GM19372 (cell line): ENCODE results near the gene MEPCE.
"Not testable (repeated sequence)": the region's sequence is repeated elsewhere in the genome, so short reads cannot be mapped to it uniquely, and the experiment has no call there.

Experiments used
- ATAC-seq: cut with Tn5 transposase; IDR thresholded peaks from one replicate; pipeline ENCODE4 v1.9.1; 2021; ENCODE audit warnings: mild to moderate bottlenecking, low read depth, moderate library complexity; ENCODE audit not compliant: unreplicated experiment

MEPCE gene

GRCh38 chr7:100433592-100434296 is 4.1 kb downstream of the MEPCE start:
- ATAC-seq, result no peak

- ATAC-seq, result no peak
Observed at GRCh38 chr7:100434297-100435144, 4.9 kb downstream of the MEPCE start.

GRCh38 chr7:100435401-100436304 is 6.0 kb downstream of the MEPCE start:
- peak; percentile 33 for ATAC-seq

- no peak for ATAC-seq
Observed at GRCh38 chr7:100437150-100438100, 7.8 kb downstream of the MEPCE start.

- ATAC-seq, result no peak
Observed at GRCh38 chr7:100438172-100438571, 8.5 kb downstream of the MEPCE start.

- not testable (repeated sequence) for ATAC-seq
Observed at GRCh38 chr7:100438731-100439130, 9.1 kb downstream of the MEPCE start.

- ATAC-seq, result not testable (repeated sequence)
Observed at GRCh38 chr7:100439244-100439643, 9.6 kb downstream of the MEPCE start.

GRCh38 chr7:100441641-100442535 is 12.3 kb downstream of the MEPCE start:
- no peak for ATAC-seq

- ATAC-seq, result no peak
Observed at GRCh38 chr7:100443096-100443840, 13.6 kb downstream of the MEPCE start.

- no peak for ATAC-seq
Observed at GRCh38 chr7:100444311-100445278, 15.0 kb downstream of the MEPCE start.

GRCh38 chr7:100446040-100446439 is 16.4 kb downstream of the MEPCE start:
- no peak for ATAC-seq

GRCh38 chr7:100447363-100447762 is 17.7 kb downstream of the MEPCE start:
- not testable (repeated sequence) for ATAC-seq

GRCh38 chr7:100449190-100449795 is 19.7 kb downstream of the MEPCE start:
- ATAC-seq, result no peak

GRCh38 chr7:100452513-100452912 is 22.9 kb downstream of the MEPCE start:
- no peak for ATAC-seq

- not testable (repeated sequence) for ATAC-seq
Observed at GRCh38 chr7:100453854-100454253, 24.2 kb downstream of the MEPCE start.

- ATAC-seq, result no peak
Observed at GRCh38 chr7:100455206-100455605, 25.6 kb downstream of the MEPCE start.
